Ecto neural progenitor cell (in vitro differentiated cells): ENCODE results near the gene NTN3.
"Not testable (repeated sequence)": the region's sequence is repeated elsewhere in the genome, so short reads cannot be mapped to it uniquely, and the experiment has no call there.

Experiments
- DNase-seq: peaks from one replicate; pipeline ENCODE4 v3.0.0-alpha.2; 2018; ENCODE audit warnings: low spot score

The NTN3 gene

GRCh38 chr16:2471016-2471652 is at the start of gene NTN3:
Gene NTN3, plus strand, starts transcription at chr16:2471297. Its CDS starts 405 bp downstream, at chr16:2471702.
- peak; percentile 84 for DNase-seq

GRCh38 chr16:2422123-2422867 is 48.8 kb upstream of the NTN3 start:
- DNase-seq, result no peak

GRCh38 chr16:2424061-2425007 is 46.8 kb upstream of the NTN3 start:
- DNase-seq, result no peak

- no peak for DNase-seq
Observed at GRCh38 chr16:2425008-2425518, 46.0 kb upstream of the NTN3 start.

- no peak for DNase-seq
Observed at GRCh38 chr16:2425825-2426430, 45.2 kb upstream of the NTN3 start.

- no peak for DNase-seq
Observed at GRCh38 chr16:2426941-2427361, 44.1 kb upstream of the NTN3 start.

GRCh38 chr16:2427526-2427925 is 43.6 kb upstream of the NTN3 start:
- no peak for DNase-seq

GRCh38 chr16:2428051-2428783 is 42.9 kb upstream of the NTN3 start:
- no peak for DNase-seq

GRCh38 chr16:2428784-2429033 is 42.4 kb upstream of the NTN3 start:
- no peak for DNase-seq

GRCh38 chr16:2429034-2429770 is 41.9 kb upstream of the NTN3 start, which contains the start of gene CCNF:
Gene CCNF, plus strand, starts transcription at chr16:2429447. Its CDS starts 35 bp downstream, at chr16:2429482.
- peak; percentile 100 for DNase-seq

GRCh38 chr16:2429771-2430663 is 41.1 kb upstream of the NTN3 start:
- DNase-seq, result no peak

GRCh38 chr16:2432286-2432685 is 38.8 kb upstream of the NTN3 start:
- DNase-seq, result no peak

GRCh38 chr16:2432801-2433505 is 38.1 kb upstream of the NTN3 start:
- DNase-seq, result no peak

- not testable (repeated sequence) for DNase-seq
Observed at GRCh38 chr16:2435236-2435635, 35.9 kb upstream of the NTN3 start.

- DNase-seq, result no peak
Observed at GRCh38 chr16:2436110-2436509, 35.0 kb upstream of the NTN3 start.

GRCh38 chr16:2437032-2437790 is 33.9 kb upstream of the NTN3 start:
- no peak for DNase-seq

- DNase-seq, result no peak
Observed at GRCh38 chr16:2438121-2438520, 33.0 kb upstream of the NTN3 start.

- DNase-seq, result no peak
Observed at GRCh38 chr16:2439598-2439997, 31.5 kb upstream of the NTN3 start.
